GM19397 (cell line): Measurements from ENCODE around the gene INPP5A.
"Not testable (repeated sequence)": the region's sequence is repeated elsewhere in the genome, so short reads cannot be mapped to it uniquely, and the experiment has no call there.

Source experiments
- ATAC-seq: cut with Tn5 transposase; IDR thresholded peaks from one replicate; pipeline ENCODE4 v1.9.1; 2021; ENCODE audit warnings: mild to moderate bottlenecking, moderate library complexity; ENCODE audit not compliant: unreplicated experiment

INPP5A gene

GRCh38 chr10:132825783-132826523 is 288.4 kb downstream of the INPP5A start:
- ATAC-seq = not testable (repeated sequence)

DNA sequence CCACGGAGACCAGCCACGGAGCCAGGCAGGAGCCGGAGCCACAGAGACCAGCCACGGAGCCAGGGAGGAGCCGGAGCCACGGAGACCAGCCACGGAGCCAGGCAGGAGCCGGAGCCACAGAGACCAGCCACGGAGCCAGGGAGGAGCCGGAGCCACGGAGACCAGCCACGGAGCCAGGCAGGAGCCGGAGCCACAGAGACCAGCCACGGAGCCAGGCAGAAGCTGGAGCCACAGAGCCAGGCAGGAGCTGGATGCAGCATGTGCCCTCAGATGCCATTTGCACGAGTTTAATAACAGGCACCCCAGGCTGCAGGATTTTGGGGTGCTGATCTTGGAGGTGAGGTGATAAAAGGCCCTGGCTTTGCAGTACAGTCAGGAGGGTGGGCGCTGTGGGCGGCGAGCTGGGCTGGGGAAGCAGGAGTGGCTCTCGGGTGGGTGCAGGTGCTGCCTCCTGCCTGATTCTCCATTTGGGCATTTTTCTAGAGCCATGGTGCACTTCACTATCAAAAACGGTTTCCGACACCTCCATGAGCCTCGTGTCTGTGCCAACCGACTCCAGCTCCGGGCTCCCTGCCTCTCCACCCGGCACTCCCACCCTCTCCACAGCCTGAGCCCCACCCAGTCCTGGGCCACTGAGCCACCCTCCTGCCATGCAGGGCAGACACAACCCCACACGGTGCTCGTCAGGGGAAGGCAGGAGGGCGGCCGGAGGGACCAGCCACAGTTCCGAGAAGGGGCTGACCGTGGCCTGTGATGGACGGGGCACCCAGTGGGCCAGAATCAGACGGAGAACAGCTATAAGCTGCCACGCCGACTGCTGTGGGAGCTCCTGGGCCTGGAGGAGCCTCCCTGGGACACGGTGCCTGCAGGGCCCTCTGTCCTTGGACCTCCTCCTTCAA is 289.2 kb downstream of the INPP5A start:
- no peak for ATAC-seq

GRCh38 chr10:132827423-132827789 is 289.8 kb downstream of the INPP5A start:
- ATAC-seq = no peak

- no peak for ATAC-seq
Measured at GRCh38 chr10:132827861-132828539, 290.4 kb downstream of the INPP5A start.

GRCh38 chr10:132828681-132829080 is 291.1 kb downstream of the INPP5A start:
- no peak for ATAC-seq

DNA sequence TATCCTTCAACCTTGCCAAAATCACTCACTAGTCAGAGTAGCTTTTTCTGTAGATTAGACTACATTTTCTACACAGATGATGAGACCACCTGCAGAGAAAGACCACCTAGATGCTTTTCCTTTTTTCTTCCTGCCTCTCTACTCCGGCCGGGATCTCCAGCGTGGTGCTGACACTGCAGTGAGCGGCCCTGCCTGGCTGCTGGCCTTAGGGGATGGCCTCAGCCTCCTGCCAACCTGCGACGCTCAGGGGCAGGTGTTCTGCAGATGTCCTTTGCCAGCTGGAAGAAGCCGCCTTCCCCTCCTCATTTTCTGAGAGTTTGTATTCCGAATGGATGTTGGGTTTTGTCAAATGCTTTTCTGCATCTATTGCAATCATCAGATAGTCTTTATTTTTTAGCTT is 291.8 kb downstream of the INPP5A start:
- ATAC-seq = no peak

- ATAC-seq = no peak
Measured at GRCh38 chr10:132832186-132832969, 294.8 kb downstream of the INPP5A start.
